Testis (tissue), 3 donors: ENCODE measurements around the gene REP15. TPM values are rescaled to one million over a fixed set of nuclear protein-coding genes. Genes with fewer than 3 reads are reported as not detected.
"Not testable (repeated sequence)": the region's sequence is repeated elsewhere in the genome, so short reads cannot be mapped to it uniquely, and the experiment has no call there.

Source experiments
- DNase-seq: peaks from one replicate; pipeline ENCODE4 v3.0.0-alpha.2; 2019
- H3K27ac ChIP-seq, 2 donors: fragments of 200-600 bp; sonication (generic); one replicate each; pipeline ENCODE4 v1.5.1; 2019
- H3K27me3 ChIP-seq: fragments of 200-600 bp; sonication (generic); one replicate; pipeline ENCODE4 v1.5.1; 2019
- H3K36me3 ChIP-seq: fragments of 200-600 bp; sonication (generic); one replicate; pipeline ENCODE4 v1.5.1; 2017; ENCODE audit warnings: low read depth; ENCODE audit errors: missing control alignments
- H3K4me1 ChIP-seq: fragments of 200-600 bp; sonication (generic); one replicate; pipeline ENCODE4 v1.5.1; 2019
- H3K4me3 ChIP-seq, 2 donors: fragments of 200-600 bp; sonication (generic); one replicate each; pipeline ENCODE4 v1.5.1; 2017 to 2019
- H3K9me3 ChIP-seq: fragments of 200-600 bp; sonication (generic); one replicate; pipeline ENCODE4 v1.5.1; 2017
- CTCF ChIP-seq, 3 experiments: fragments of 450-650 bp in 2 of 3; fragments of 200-600 bp in 1 of 3; sonication (generic) in 1 of 3; IDR thresholded peaks; one replicate each; pipeline ENCODE4 v1.5.1; 2016 to 2019; ENCODE audit warnings: antibody characterized with exemption in 3 of 3, mild to moderate bottlenecking in 2 of 3, moderate library complexity in 1 of 3
- POLR2A ChIP-seq: fragments of 450-650 bp; IDR thresholded peaks from one replicate; pipeline ENCODE4 v1.6.1; 2017; ENCODE audit warnings: antibody characterized with exemption, mild to moderate bottlenecking, moderate library complexity
- WGBS, 2 donors: methylation state at CpG; one replicate each; pipeline ENCODE4 v1.1.5; 2018; 5-methylcytosine and 5-hydroxymethylcytosine counted together
- intact Hi-C: fragments of 100-400 bp; cut with DNase I; formaldehyde crosslinking; loops from one replicate; pipeline ENCODE4 v1.15.1; 2023; ENCODE audit warnings: low total_unique reads
- polyA plus RNA-seq: library from polyadenylated mRNA; stranded (reverse); fragments of 350-450 nt; fragmentation: Illumina TruSeq; extraction: RNeasy Lipid Tissue Mini Kit (QIAGEN cat#74804); gene quantifications from one replicate; pipeline ENCODE4 v1.2.3, GENCODE V29; 2014; ENCODE audit warnings: low read depth, low replicate concordance; ENCODE audit not compliant: insufficient read depth
- total RNA-seq, 2 donors: library from RNA; depleted of rRNA; stranded (reverse); fragments of >200 nt; gene quantifications; one replicate each; pipeline ENCODE4 v1.2.3, GENCODE V29; 2016

Gene REP15
- total and polyA plus RNA-seq, 3 donors from 2014 or later: 0.73 to 1.1 (median 1.0) TPM

GRCh38 chr12:27733052-27733656 lies 36.9 kb downstream of the REP15 start:
- H3K4me1 ChIP-seq: no peaks in the 10 kb centered on the region
- no peak overlapping the region for H3K4me3 ChIP-seq
- intact Hi-C loops: no loop called here
- peak; percentile 55 for DNase-seq
- no peaks in the 10 kb centered on the region for H3K36me3 ChIP-seq
- H3K27me3 ChIP-seq: no peaks in the 10 kb centered on the region
- H3K27ac ChIP-seq: no peak overlapping the region
- TF ChIP-seq POLR2A (no peak), CTCF (IDR thresholded peaks at IDR 0.05) (peak; percentile 66 to 81 (median 73))
- no peaks in the 10 kb centered on the region for H3K9me3 ChIP-seq
- 36 to 51% methylated on average over 3 of the region's 3 CpGs for WGBS, 2 donors

- no peaks in the 10 kb centered on the region for H3K36me3 ChIP-seq
- intact Hi-C loops: no loop called here
- TF ChIP-seq CTCF (IDR thresholded peaks at IDR 0.05) (no peak), POLR2A (no peak)
Observed at GRCh38 chr12:27733791-27734190, 37.5 kb downstream of the REP15 start.

DNA sequence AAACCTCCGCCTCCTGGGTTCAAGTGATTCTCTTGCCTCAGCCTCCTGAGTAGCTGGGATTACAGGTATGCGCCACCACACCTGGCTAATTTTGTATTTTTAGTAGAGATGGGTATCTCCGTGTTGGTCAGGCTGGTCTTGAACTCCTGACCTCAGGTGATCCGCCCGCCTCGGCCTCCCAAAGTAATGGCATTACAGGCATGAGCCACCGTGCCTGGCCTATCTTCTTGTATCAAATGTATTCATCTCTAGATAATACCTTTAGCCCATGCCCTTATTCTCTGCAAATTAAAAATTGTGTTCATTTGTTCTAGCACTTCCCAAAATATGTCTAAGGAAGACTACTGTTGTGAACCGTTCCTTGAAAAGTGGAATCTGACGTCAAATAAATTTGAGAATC lies 38.1 kb downstream of the REP15 start:
- WGBS, 2 donors: 92 to 94% methylated on average over 9 of the region's 9 CpGs
- H3K9me3 ChIP-seq, H3K27me3 ChIP-seq, H3K27ac ChIP-seq, H3K4me1 ChIP-seq, H3K36me3 ChIP-seq, DNase-seq, H3K4me3 ChIP-seq, intact Hi-C loops: not testable (repeated sequence)

More at GRCh38 chr12:27733791-27734190, 37.5 kb downstream of the REP15 start:
- H3K4me1 ChIP-seq: no peaks in the 10 kb centered on the region
- no peaks in the 10 kb centered on the region for H3K9me3 ChIP-seq
- DNase-seq: no peak
- no peaks in the 10 kb centered on the region for H3K27me3 ChIP-seq
- no peak overlapping the region for H3K27ac ChIP-seq
- no peak overlapping the region for H3K4me3 ChIP-seq
- 94 to 100% methylated on average over 1 of the region's 1 CpG for WGBS, 2 donors

DNA sequence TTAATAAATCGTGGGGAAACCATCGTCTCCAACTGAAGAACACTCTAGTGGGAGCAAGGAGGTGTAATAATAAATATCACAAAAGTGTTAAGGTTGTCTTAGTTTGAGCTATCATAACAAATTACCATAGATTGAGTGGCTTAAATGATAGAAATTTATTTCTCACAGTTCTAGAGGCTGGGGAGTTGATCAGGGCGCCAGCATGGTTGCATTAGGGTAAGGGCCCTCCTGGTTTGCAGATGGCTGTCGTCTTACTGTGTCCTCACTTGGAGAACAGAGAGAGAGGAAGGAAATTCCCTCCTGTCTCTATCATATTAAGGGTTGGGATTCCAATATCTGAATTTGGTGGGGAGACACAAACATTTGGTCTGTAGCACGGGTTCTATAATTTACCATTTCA lies 47.4 kb downstream of the REP15 start:
- intact Hi-C loops: loop anchor here (10.0 kb wide), 1 partner anchor 71 kb away; no protein-coding TSS in a partner anchor
- Histone ChIP-seq H3K27me3 (no peaks in the 10 kb centered on the region), H3K4me3 (no peak overlapping the region), H3K4me1 (peaks cover 22% of the 10 kb centered on the region), H3K36me3 (no peaks in the 10 kb centered on the region), H3K27ac (no peak overlapping the region), H3K9me3 (no peaks in the 10 kb centered on the region)
- 96 to 99% methylated on average over 5 of the region's 5 CpGs for WGBS, 2 donors
- TF ChIP-seq POLR2A: no peak
- no peak for TF ChIP-seq CTCF (IDR thresholded peaks at IDR 0.05)
- no peak for DNase-seq

GRCh38 chr12:27745734-27746133 lies 49.5 kb downstream of the REP15 start:
- H3K9me3 ChIP-seq, H3K27me3 ChIP-seq, H3K4me3 ChIP-seq, H3K36me3 ChIP-seq, DNase-seq: not testable (repeated sequence)
- Histone ChIP-seq H3K27ac (peak overlapping the region in 1 of 2 donors; percentile 81), H3K4me1 (peaks cover 29% of the 10 kb centered on the region)
- 100% methylated on average over 1 of the region's 1 CpG for whole genome bisulfite sequencing, 2 donors
- intact Hi-C loops: loop anchor here (10.0 kb wide), 1 partner anchor 69 kb away; no protein-coding TSS in a partner anchor

Other genes with a start within 250 kb of the REP15 start
- 1 to 10 TPM in 1 of 2 donors, not detected in 1; 4.6 TPM for gene SMCO2, start 249.7 kb upstream of the REP15 start, total RNA-seq
- 1.5 TPM for gene SMCO2, start 249.7 kb upstream of the REP15 start, polyA plus RNA-seq
- 10 to 100 TPM; 75.3 to 87.8 TPM for gene PPFIBP1, start 172.2 kb upstream of the REP15 start, total RNA-seq
- 33.4 TPM for gene PPFIBP1, start 172.2 kb upstream of the REP15 start, polyA plus RNA-seq
- gene MRPS35, start 14.4 kb downstream of the REP15 start, total RNA-seq: 10 to 100 TPM; 35.1 to 42.9 TPM
- gene MRPS35, start 14.4 kb downstream of the REP15 start, polyA plus RNA-seq: 35.7 TPM
- gene KLHL42, start 83.8 kb downstream of the REP15 start, total RNA-seq: 10 to 100 TPM; 65.1 to 87.8 TPM
- gene KLHL42, start 83.8 kb downstream of the REP15 start, polyA plus RNA-seq: 23.7 TPM
- gene MANSC4, start 83.8 kb downstream of the REP15 start, total RNA-seq: 1 to 10 TPM; 3.4 TPM
- 1.1 TPM for gene MANSC4, start 83.8 kb downstream of the REP15 start, polyA plus RNA-seq